Stimulated activated CD4-positive, alpha-beta T cell treated with anti-CD3 and anti-CD28 coated beads, Interleukin-15, amount 100 ng/mL, for 48 hours (primary cell): ENCODE results near the gene MTCH2.

Experiments
- DNase-seq, 2 donors: peaks; one replicate each; pipeline ENCODE4 v3.0.0-alpha.2; 2020; ENCODE audit warnings: low read depth in 2 of 2

Gene MTCH2

DNA sequence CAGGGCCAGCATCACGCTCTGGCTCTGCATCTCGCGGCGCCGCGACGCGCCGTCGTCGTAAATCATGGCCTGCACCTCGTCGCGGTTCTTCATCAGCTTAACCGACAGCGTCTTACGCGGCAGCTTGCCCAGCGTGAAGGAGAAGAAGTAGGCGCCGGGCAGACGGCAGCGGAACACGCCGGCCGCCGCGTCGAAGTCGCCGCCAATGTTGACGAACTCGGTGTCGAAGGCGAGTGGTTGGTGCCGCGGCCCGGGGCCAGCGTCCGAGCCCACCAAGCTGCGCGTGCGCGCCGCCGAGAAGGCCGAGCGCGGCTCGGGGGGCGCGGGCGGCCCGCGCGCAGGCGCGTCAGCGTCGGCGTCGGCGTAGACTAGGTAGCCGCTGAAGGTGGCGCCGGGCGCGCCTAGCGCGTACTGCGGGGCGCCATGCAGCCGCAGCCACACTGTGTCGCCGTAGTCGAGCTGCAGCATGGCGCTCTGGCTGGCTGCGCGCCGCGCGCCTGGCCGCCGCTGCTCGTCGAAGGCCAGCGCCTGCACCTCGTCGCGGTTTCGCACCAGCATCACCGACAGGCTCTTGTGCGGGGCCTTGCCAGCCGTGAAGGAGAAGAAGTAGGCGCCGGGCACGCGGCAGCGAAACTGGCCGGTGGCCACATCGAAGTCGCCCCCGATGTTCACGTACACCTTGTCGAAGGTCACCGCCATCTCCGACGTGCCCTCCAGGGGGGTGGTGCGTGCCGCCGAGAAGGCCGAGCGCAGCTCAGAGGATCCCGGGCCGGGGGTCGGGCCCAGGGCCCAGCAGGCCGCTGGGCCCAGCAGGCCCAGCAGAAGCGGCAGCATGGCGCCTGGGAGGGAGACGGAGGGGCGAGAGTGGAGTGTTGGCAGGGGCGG, 52.1 kb downstream of the MTCH2 start:
- DNase-seq: no peak

DNA sequence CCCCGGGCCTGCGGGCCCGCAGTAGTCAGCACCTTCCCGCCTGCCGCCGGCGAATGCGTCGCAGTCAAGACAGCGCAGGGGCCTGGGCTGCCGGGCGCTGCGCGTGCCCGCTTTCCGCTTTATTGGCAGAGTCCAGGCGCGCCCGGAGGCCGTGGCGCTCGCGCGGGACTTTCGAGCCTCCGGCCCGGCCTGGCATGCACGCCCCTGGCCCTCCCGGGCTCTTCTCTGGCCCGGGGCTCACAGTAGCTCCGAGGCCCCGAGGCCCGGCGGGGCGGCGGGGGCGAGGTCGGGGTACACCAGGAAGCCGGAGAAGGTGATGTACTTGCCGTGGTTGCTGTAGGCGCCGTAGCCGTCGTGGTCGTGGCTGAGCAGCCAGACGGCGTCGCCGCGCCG, 52.8 kb downstream of the MTCH2 start:
- DNase-seq: no peak

DNA sequence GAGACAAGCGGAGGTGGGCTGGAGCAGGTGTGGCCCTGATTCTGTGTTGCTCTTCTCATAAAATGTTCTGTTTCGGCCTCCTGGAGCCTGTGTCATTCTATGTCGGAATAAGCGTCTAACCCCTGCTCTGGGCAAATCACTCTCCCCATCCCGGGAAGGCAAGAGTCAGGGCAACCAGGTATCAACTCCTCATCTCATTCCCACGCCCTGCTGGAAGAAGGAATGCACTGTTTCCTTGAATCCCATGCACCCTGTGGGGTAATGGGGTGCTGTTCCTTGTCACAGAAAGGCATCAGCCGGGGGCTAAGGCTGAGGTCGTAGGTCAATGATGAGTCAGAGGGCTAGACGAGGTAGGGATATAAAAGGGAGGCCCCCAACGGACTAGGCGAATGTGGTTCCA, 53.2 kb downstream of the MTCH2 start:
- no peak for DNase-seq

DNA sequence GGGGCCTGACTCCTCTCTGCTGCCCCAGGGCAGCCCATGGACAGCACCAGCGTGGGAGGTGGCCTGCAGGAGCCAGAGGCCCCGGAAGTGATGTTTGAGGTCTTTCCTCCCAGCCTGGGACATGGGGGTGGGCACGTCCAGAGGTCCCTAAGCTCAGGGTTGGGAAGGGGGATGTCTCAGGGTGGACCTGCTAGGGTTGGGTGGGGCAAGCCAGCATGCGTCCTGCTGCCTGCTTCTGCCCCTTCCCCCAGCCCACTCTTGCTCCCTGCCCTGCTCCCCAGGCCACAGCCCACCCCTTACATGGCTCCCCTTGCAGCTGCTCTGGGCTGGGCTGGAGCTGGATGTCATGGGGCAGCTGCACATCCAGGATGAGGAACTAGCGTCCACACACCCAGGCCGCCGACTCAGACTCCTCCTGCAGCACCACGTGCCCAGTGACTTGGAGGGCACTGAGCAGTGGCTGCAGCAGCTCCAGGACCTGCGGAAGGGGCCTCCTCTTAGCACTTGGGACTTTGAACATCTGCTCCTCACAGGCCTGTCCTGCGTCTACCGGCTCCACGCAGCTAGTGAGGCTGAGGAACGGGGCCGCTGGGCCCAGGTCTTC, 54.5 kb downstream of the MTCH2 start:
- DNase-seq: no peak

DNA sequence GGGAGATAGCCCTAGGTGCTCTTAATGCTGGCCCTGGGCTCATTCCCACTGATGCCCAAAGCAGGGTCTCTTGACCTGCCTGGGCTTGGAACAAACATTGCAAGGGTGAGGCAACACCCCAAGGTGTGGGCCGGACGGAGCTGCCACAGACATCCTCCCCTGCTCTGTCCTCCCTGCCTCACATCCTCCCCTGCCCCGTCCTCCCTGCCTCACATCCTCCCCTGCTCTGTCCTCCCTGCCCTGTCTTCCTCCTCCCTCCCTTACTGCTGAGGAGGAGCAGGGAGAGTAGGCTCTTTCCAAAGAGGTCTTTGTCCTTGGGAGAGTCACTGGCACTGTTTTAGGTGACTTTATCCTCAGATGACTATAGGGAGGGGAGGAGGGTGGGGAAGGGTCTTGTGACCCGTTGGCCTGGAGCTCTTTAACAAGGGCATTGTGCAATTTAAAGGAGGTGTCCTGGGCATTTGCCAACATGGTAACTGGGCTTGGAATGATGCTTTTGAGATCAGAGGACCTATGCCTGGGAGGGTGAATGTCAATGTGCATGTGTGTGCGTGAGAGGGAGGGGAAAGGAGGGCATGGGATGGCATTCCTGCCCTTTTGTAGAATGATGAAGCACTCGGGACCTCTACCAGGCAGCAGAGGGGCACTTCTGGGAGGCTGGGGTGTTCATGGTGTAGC, 55.2 kb downstream of the MTCH2 start:
- no peak for DNase-seq

DNA sequence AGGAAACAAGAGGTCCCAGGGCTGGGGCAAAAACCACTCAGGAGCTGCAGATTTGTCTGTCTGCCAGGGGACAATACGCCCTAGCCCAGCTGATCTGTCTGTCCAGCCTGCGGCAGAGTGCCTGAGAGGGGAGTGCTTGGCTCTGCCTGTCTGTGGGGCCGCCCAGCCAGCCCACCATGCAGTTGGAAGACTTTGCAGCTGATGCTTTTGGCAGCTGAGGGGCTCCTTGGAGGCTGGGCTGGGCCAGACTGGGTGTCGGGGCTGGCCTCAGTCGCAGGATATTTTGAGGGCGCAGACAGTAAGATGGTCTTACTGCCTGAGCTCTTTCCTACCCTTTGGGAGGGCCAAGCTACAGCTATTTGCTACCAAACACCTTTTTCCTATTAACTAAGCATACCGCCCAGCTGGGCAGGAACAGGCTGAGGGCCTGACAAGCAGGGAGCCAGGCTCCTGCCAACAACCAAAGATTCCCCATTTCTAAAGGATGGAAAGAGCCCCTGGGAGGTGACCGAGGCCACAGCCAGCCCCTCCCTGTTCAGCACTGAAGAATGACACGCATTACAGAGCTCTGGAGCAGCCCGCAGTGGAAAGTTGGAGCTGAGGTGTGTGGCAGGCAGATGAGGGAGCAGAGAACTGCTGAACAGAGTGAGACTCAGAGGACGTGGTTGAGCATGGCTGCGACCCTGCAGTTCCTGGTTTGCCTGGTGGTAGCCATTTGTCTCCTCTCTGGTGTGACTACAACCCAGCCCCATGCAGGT, 56.1 kb downstream of the MTCH2 start, which contains the start of gene FAM180B:
Gene FAM180B (plus strand): TSS at position 581 of the 758 bp plus-strand sequence. CDS start 91 bp downstream, at position 672.
- DNase-seq: no peak

DNA sequence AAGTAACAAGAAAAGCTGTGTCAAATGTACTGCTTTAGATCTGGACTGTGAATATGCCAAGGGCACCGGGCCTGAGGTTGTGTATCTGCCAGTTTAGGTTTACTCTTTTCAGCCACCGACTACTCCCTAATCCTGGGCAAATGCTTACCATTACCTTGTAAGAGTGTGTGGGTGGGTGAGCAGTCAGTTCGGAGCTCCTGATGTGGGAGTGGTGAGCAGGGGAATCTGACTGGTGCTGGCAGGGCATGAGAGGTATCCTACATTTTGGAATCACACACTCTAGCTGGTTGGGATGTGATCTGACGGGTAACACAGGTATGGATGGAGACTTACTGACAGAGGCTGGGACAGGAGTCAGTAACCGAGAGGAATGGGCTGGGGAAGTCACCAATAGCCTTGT, 58.5 kb downstream of the MTCH2 start:
- DNase-seq: no peak

DNA sequence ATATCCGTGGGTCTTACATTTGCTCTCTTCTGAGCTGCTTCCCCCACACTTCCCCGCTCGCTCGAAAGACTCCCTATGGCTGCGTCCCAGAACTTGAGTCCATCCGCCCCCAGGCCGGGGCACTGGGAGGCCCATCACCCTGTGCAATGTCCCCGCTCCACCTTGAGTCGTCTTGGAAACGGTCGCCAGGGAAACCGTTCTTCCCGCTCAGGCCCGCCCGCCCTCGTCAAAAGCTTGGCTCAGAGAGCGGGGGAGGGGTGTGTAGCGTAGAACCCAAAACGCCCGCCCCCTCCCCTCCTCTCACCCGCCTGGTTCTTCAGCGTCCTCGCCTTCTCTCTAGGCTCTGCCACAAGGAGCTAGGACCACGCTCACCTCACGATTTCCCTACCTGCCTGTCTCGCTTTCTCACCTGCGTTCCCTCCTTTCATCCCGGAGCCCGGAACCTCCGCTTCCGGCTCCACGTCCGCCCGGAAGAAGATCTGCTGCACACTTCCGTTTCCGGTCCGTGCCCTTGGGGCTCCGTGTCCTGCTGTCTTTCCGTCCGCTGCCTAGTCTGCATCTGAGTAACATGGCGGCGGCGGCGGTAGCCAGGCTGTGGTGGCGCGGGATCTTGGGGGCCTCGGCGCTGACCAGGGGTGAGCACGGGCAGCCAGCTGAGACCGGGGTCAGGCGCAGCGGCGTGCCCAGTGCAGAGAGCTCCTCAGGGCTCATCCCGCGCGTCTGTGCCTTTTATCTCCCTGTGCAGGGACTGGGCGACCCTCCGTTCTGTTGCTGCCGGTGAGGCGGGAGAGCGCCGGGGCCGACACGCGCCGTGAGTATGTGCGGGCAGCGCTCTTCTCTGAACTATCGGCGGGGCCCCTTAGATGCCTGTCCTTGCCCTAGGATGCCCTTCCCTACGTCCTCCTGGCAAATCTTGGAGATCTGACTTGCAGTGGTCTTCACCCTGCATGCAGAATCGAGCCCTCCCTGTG, 63.5 kb downstream of the MTCH2 start, which contains the start of the genes KBTBD4 and NDUFS3:
Gene KBTBD4 (minus strand): TSS at position 447 of the 971 bp plus-strand sequence. CDS start 19 bp downstream, at position 428.
Gene NDUFS3 (plus strand): TSS at position 551 of the 971 bp plus-strand sequence. CDS start 18 bp downstream, at position 569.
- peak; percentile 74 to 79 for DNase-seq

DNA sequence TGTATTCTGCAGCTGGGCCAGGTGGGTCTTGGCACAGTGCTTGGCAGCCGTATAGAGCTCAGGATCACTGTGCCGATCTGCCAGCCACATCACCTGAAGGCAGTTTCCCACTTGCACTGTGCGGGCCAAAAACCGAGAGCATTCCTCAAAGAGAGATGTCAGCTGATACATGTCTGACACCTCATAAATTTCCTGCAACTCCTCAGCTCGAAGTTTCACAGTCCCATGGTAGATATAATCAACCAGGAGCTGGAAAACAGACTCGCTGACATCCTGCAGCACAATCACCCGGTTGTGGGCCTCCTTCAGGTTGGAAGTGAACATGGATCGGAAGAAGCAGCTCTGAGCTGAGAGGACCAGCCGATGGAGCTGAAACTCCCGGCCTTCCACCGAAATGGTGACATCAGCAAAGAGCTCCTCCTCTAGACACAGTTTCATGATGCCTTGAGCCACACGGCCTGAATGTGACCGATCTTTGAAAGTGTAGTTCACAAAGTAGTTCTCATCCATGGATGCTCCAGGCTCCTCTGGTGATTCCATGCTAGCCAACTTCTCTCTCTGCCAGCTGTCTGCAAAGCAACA, 64.8 kb downstream of the MTCH2 start:
- DNase-seq: no peak

DNA sequence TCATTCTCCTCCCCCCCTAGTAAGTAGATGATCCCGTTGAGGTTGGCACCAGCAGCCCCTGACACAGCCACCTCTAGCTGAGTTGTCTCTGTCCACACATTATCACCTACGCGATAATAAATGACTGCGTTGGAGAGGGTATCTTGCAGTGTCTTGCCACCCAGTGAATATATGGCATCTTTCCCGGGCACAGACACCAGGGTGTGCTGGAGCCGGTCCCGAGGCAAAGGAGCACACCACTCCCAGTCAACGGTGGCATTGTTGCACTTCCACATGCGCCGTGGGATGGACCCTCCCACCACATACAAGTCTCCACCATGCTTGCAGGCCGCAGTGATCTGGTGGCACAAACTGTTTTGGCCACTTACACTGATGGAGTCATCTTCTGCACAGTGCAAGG, 69.0 kb downstream of the MTCH2 start:
- DNase-seq: no peak

DNA sequence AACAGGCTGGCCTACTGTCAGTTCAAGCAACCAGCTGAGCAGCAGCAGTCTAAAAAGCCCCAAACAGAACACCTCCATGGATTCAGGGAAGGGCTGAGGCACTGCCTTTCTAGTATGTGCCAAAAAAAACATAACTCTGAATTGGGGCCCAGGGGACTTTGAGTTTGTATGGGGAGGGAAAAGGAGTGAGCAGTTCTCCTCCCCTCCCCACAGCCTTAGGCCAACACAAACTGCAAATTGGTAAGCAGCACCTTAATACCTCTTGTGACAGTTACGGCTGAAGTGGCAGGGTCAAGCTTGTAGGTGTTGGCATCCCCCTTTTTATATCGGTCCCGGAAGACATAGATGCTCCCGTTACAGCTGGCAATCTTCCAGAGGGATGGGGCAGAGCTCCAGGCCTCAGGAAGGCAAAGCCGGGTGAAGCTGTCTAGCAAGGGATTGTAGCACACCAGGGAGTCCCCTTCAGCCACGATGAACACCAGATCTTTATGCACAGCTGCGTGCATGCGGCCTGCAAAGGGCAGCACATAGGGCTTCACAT, 69.6 kb downstream of the MTCH2 start:
- DNase-seq: no peak

DNA sequence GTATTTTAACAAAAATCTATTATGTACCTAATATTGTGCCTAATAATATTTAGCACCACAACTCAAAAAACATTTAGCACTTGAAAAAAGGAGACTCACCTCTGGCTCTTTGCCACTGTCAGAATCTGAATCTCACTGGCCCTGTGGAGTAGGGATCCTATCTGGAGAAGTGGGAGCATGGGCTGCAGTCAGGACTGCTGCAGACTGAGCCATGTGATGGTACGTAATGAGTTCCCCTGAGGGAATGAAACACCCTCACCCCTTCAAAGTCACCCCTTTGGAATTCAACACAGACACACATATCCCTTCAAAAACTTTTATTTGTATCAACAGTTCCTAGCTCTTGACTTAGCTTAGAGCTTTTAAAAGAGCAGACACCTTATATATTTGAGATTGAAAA, 70.5 kb downstream of the MTCH2 start:
- DNase-seq: no peak

DNA sequence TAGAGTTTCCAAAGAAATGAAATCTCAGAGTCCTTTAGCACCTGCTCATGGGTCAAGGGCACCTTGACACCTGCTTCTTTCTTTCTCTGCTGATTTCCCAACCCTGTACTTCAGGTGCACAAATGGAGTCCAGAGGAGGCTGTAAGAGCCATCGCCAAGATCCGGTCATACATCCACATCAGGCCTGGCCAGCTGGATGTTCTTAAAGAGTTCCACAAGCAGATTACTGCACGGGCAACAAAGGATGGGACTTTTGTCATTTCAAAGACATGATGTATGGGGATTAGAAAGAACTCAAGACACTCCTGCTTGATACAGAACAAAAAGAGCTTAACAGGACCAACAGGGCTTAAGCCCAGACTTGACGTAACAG, 71.0 kb downstream of the MTCH2 start:
- no peak for DNase-seq

DNA sequence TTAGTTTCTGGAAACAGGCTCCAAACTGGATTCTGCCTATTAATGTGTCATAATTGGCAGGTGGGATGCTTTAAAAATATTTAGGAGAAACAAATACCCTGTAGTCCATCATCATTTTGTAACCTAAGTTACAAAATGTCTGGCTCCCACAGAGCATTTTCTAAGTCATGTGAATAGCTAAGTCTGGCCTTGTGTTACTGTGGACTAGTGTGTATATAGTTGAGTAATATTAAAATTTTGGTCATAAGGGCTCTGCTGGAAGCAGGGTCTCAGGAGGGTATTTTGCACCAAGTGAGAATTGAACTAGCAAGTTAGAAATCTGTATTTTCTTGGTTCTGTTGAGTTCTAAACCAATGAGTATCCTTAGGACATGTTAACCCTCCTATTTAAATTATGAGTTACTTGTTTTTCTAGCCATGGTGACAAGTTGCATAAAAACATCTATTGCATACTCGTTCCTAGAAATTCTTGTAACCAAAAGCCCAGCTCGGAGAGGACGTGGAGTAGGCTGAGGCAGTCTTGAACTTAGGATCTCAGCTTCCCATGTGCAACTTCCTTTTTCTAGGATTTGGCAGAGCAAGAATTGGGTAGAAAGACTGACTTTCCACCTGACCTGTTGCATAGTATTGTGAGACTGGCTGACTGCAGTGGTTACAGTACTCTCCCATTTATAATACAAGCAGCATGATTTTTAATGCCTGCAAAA, 71.6 kb downstream of the MTCH2 start:
- DNase-seq: no peak

DNA sequence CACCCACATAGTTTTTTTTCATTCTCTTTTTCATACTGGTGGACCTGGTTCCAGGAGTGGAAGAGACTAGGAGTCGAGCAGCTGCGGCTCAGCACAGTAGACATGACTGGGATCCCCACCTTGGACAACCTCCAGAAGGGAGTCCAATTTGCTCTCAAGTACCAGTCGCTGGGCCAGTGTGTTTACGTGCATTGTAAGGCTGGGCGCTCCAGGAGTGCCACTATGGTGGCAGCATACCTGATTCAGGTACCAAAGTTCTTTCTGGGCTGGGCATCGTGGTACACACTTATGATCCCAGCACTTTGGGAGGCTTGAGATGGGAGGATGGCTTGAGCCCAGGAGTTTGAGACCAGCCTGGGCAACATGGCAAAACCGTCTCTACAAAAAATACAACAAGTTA, 72.7 kb downstream of the MTCH2 start:
- no peak for DNase-seq
